Breast epithelium (tissue), 3 donors: Measurements from ENCODE around the gene PLB1.

Experiments
- POLR2A ChIP-seq: fragments of 450-650 bp; IDR thresholded peaks from one replicate; pipeline ENCODE4 v1.6.1; 2016; ENCODE audit warnings: antibody characterized with exemption, mild to moderate bottlenecking, moderate library complexity
- TF ChIP-seq, protein P1 (sequence below), 3 donors: fragments of 450-650 bp; IDR thresholded peaks; one replicate each; pipeline ENCODE4 v1.5.1; 2016 to 2017; ENCODE audit warnings: antibody characterized with exemption in 3 of 3, mild to moderate bottlenecking in 3 of 3, moderate library complexity in 3 of 3

DNA sequence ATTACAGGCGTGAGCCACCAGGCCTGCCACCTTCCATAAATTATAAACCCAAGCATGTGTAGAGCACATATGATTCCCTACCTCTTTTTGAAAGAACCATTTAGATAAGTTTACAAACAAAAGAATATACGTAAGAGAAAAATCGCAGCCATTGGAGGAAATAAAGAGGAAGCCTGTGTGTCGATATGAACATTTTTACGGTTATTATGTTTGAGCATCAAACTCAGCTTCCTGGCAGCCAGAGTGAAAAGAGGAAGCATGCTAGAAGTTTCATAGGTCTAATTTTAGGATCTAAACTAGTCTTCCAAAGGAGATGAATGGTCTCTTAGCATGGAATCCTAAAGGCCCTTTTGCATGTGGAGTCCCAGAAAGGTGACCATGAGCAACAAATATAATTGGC lies 104.3 kb downstream of the PLB1 start:
- no peak for TF ChIP-seq POLR2A
- TF ChIP-seq, protein P1, sequence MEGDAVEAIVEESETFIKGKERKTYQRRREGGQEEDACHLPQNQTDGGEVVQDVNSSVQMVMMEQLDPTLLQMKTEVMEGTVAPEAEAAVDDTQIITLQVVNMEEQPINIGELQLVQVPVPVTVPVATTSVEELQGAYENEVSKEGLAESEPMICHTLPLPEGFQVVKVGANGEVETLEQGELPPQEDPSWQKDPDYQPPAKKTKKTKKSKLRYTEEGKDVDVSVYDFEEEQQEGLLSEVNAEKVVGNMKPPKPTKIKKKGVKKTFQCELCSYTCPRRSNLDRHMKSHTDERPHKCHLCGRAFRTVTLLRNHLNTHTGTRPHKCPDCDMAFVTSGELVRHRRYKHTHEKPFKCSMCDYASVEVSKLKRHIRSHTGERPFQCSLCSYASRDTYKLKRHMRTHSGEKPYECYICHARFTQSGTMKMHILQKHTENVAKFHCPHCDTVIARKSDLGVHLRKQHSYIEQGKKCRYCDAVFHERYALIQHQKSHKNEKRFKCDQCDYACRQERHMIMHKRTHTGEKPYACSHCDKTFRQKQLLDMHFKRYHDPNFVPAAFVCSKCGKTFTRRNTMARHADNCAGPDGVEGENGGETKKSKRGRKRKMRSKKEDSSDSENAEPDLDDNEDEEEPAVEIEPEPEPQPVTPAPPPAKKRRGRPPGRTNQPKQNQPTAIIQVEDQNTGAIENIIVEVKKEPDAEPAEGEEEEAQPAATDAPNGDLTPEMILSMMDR (IDR thresholded peaks at IDR 0.05): no peak
